HT1080 (cell line): ENCODE data around the gene C8G. TPM values are rescaled to one million over a fixed set of nuclear protein-coding genes. Genes with fewer than 3 reads are reported as not detected.

Experiments
- DNase-seq: peaks from one replicate; pipeline ENCODE4 v3.0.0-alpha.2; 2015; ENCODE audit warnings: low read depth
- polyA plus RNA-seq, 2 experiments: library from polyadenylated mRNA; depleted of rRNA; stranded (reverse); fragments of >200 nt; gene quantifications; 2 replicates each; pipeline ENCODE4 v1.2.3, GENCODE V29; 2015
- total RNA-seq: library from RNA; depleted of rRNA; stranded (reverse); fragments of >200 nt; shearing (Covaris generic); gene quantifications from 2 replicates; pipeline ENCODE4 v1.2.3, GENCODE V29; 2014; rRNA removed

C8G gene
- 0.47 TPM in 1 of 2 replicates, not detected in the other for total RNA-seq
- polyA plus RNA-seq (2015; cell fraction: cytosol; rRNA removed) = 1.1 TPM in 1 of 2 replicates, not detected in the other
- 5.8 TPM in 1 of 2 replicates, not detected in the other for polyA plus RNA-seq (2015; cell fraction: nucleus; rRNA removed)

- peak; percentile 84 for DNase-seq
Measured at GRCh38 chr9:136944519-136945332, at the start of gene C8G, which contains the start of gene FBXW5. TSS of gene C8G (plus strand) at chr9:136945243. CDS start at chr9:136945321, 78 bp downstream. TSS of gene FBXW5 (minus strand) at chr9:136944738. CDS start at chr9:136944083, 655 bp downstream.

- DNase-seq = no peak
Measured at GRCh38 chr9:136896027-136896426, 49.0 kb upstream of the C8G start.

- DNase-seq = no peak
Measured at GRCh38 chr9:136898483-136899100, 46.5 kb upstream of the C8G start.

GRCh38 chr9:136899196-136899595 is 45.8 kb upstream of the C8G start:
- DNase-seq = no peak

- DNase-seq = no peak
Measured at GRCh38 chr9:136900556-136900955, 44.5 kb upstream of the C8G start.

GRCh38 chr9:136900988-136901515 is 44.0 kb upstream of the C8G start:
- DNase-seq = no peak

GRCh38 chr9:136901516-136902258 is 43.4 kb upstream of the C8G start:
- peak; percentile 90 for DNase-seq

GRCh38 chr9:136902259-136902821 is 42.7 kb upstream of the C8G start:
- DNase-seq = no peak

- DNase-seq = no peak
Measured at GRCh38 chr9:136903041-136903554, 41.9 kb upstream of the C8G start.

- no peak for DNase-seq
Measured at GRCh38 chr9:136906266-136906665, 38.8 kb upstream of the C8G start.

GRCh38 chr9:136907011-136907914 is 37.8 kb upstream of the C8G start:
- no peak for DNase-seq

- DNase-seq = no peak
Measured at GRCh38 chr9:136910197-136910900, 34.7 kb upstream of the C8G start.

- DNase-seq = no peak
Measured at GRCh38 chr9:136910901-136911245, 34.2 kb upstream of the C8G start.

GRCh38 chr9:136913701-136914438 is 31.2 kb upstream of the C8G start:
- no peak for DNase-seq

- DNase-seq = no peak
Measured at GRCh38 chr9:136915632-136916329, 29.3 kb upstream of the C8G start.

GRCh38 chr9:136916330-136917184 is 28.5 kb upstream of the C8G start:
- no peak for DNase-seq

GRCh38 chr9:136917902-136918301 is 27.1 kb upstream of the C8G start:
- DNase-seq = no peak
